Measurements from ENCODE around the gene ARAP2.

DNA sequence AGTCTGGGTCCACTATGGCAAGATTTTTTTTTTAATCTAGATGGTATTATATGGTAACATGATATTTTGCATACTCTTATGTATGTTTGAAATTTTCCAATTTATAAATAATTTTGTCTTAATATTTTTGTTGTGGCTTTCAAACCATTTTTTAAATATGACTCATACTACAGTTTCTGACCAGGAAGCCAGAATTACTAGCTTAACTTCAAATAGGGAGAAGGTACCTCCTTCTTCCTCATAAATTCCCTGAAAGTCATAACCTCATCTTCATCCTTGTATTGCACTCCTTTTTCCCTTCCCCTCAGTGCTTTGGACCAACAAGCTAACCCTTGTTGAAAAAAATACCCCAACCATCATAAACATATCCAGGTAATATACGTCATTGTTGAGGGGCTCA is 21.6 kb downstream of the ARAP2 start:
- TF ChIP-seq, protein P1, sequence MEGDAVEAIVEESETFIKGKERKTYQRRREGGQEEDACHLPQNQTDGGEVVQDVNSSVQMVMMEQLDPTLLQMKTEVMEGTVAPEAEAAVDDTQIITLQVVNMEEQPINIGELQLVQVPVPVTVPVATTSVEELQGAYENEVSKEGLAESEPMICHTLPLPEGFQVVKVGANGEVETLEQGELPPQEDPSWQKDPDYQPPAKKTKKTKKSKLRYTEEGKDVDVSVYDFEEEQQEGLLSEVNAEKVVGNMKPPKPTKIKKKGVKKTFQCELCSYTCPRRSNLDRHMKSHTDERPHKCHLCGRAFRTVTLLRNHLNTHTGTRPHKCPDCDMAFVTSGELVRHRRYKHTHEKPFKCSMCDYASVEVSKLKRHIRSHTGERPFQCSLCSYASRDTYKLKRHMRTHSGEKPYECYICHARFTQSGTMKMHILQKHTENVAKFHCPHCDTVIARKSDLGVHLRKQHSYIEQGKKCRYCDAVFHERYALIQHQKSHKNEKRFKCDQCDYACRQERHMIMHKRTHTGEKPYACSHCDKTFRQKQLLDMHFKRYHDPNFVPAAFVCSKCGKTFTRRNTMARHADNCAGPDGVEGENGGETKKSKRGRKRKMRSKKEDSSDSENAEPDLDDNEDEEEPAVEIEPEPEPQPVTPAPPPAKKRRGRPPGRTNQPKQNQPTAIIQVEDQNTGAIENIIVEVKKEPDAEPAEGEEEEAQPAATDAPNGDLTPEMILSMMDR (IDR thresholded peaks at IDR 0.05), result no peak
- no peak for TF ChIP-seq EP300 (IDR thresholded peaks at IDR 0.05)
